Activated CD4-positive, alpha-beta T cell treated with anti-CD3 and anti-CD28 coated beads for 1 hour (primary cell): Measurements from ENCODE around the gene NAA11.

Experiments used
- DNase-seq: peaks from one replicate; pipeline ENCODE4 v3.0.0-alpha.2; 2020

Gene NAA11

GRCh38 chr4:79325864-79326328, at the start of gene NAA11:
Gene NAA11 (minus strand): TSS chr4:79326061. CDS start chr4:79325877, 184 bp downstream.
- no peak for DNase-seq

- DNase-seq: no peak
Measured at GRCh38 chr4:79370026-79370425, 44.2 kb upstream of the NAA11 start.

DNA sequence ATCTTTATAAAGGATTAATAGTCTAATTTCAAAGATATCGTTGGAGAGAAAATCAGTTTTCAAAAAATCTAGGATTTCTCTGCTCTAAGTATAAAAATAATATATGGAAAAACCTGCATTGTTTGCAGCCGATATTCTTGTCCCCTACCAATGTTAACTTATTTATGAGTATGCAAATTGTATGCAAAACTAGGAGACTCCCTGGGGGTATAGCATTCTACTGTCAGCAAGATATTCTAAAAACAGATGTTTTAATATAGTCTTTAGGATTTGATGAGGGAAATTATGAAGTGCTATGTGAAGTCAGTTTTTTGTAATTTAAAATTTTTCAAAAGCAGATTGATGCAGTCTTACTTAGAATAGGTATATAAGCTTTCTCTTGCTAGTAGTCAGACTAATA, 41.2 kb upstream of the NAA11 start:
- DNase-seq: no peak

DNA sequence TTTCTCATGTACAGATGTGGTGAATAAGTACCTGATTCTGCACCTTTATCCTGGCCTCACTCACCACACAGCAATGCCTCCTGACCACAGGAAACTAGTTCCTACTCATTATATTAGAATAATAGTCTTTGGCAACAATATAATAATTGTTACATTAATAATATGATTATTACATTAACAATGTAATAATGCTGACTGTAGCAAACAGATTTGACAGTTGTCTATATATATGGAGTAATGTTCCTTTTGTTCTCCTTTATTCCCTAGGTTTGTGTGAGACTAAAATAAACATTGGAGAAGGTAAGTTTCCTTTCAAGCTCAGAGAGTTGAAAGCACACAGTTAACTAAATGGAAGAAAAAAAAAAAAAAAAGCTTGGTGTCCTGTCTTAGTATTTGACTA, 40.6 kb upstream of the NAA11 start:
- DNase-seq: no peak

- DNase-seq: no peak
Measured at GRCh38 chr4:79364061-79364460, 38.2 kb upstream of the NAA11 start.

GRCh38 chr4:79362626-79363025, 36.8 kb upstream of the NAA11 start:
- no peak for DNase-seq

DNA sequence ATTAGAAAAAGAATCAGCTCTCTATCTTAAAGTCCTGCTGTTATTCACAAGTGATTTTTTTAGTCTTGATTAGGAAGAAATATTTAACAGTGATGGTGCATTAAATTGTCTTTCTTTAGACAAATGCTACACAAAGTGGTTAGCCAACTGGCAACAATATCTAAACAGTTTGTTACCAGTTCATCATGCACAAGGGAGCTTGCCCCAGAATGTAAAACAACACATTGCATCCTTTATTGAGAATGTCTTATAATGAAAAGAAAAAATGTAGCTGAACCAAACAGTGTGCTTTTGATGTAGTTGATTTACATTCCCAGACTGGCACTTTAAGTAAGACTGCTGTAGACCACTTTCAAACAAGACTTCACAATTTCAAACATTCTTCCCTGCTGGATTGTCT, 34.1 kb upstream of the NAA11 start:
- no peak for DNase-seq

DNA sequence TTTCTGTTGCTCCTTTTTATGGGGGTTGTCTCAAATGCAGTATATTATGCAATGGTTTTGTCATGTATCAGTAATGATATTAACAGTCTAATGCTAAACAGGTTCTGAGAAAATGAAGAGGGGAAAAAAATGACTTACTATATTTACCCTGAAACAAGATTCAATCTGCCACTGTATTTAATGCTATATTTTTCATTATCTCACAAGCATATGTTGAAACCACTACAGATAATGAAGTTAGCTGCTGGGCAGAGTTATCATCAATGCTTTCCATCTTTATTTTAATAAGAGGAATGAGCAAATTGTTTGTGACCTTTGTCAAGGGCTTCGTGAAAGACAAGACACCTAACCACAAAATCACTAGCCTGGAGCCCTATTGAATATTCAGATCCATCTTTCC, 32.6 kb upstream of the NAA11 start:
- no peak for DNase-seq

GRCh38 chr4:79357365-79357764, 31.5 kb upstream of the NAA11 start:
- DNase-seq: no peak

DNA sequence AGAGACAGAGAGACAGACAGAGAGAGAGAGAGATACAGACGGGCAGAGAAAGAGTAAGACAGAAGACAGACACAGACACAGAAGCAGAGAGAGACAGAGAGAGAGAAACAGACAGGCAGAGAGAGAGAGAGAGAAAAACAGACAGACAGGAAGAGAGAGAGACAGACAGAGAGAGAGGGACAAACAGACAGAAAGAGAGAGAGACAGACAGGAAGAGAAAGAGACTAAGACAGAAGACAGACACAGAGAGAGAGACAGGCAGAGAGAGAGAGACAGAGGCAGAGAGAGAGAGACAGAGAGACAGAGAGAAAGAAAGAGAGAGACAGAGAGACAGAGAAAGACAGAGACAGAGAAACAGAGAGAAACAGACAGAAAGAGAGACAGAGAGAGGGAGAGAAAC, 27.2 kb upstream of the NAA11 start:
- DNase-seq: no peak

GRCh38 chr4:79348405-79348804, 22.5 kb upstream of the NAA11 start:
- no peak for DNase-seq

- no peak for DNase-seq
Measured at GRCh38 chr4:79341893-79342653, 16.2 kb upstream of the NAA11 start.

DNA sequence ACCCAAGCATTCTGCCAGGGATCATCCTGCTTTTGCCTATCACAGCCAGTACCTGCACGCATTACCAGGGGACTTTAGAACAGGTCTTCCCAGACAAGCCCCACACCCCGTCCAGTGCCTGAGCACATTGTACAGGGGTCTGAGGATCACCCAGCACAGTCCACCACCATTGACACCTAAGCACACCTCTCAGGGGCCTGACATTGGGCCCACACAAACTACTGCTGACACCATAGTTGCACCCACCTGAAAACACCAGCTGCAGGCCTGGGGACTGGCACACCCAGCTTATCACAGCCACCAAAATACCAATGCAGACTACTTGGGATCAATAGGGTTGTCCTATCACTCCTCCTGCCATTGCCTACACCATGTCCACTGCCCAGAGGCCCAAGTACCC, 14.7 kb upstream of the NAA11 start:
- DNase-seq: no peak

DNA sequence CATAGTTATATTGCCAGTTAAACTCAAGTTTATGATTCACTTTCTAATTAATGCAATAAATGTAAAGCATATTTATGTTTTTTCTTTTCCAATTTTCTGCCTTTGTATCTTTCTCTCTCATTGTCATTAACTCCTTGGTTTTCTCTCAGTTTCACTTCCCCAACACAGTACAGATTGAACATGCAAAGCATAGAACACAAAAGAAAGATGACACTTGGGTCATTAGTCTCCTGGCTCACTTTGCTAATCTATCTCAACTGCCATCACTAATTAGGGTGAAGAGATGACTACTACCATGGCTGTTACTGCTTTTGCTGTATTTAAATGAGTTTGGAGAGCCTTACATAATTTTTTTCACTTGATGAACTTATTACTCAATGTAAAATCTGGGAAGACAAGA, 12.3 kb upstream of the NAA11 start:
- no peak for DNase-seq

- no peak for DNase-seq
Measured at GRCh38 chr4:79334783-79335182, 8.9 kb upstream of the NAA11 start.

DNA sequence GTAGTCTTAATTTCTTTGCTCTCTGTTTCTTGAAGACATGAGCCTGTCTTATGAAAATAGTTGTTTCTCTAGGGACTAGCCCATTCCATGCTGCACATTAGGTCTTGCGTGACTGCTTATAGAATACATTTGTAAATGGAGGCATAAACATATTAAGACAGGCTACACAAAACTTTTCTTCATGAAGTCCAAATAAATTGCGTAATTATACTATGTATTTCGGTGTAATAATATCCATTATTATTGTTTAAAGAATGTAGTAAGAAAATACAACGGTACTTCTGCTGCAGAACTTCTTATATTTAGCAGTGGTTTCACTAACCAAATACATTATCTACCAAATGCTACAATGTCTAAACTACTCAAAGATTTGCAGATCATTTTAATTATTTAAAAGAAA, 8.5 kb upstream of the NAA11 start:
- DNase-seq: no peak

GRCh38 chr4:79331126-79331876, 5.4 kb upstream of the NAA11 start:
- no peak for DNase-seq

- no peak for DNase-seq
Measured at GRCh38 chr4:79330720-79331119, 4.9 kb upstream of the NAA11 start.

GRCh38 chr4:79325436-79325835, 425 bp downstream of the NAA11 start:
- DNase-seq: no peak

- DNase-seq: no peak
Measured at GRCh38 chr4:79319975-79320374, 5.9 kb downstream of the NAA11 start.

GRCh38 chr4:79317711-79318110, 8.2 kb downstream of the NAA11 start:
- no peak for DNase-seq

- DNase-seq: no peak
Measured at GRCh38 chr4:79315891-79316290, 10.0 kb downstream of the NAA11 start.

DNA sequence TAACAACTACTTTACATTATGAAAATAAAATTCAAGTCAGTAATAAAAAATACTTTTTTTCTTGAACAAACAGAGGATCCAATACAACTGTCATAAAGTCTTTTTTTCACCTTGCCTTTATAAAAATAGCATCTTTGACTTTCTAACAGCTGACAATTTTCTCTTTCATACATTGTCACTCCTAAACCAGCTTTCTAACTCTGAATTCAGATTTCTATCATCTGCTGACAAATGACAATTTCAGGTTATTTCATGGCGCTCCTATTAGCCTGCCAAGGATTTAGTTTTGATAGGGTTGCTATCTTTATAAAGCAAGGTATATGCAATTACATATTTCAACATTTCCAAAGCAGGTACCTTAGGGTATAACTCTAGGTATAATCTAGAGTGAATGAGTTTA, 14.6 kb downstream of the NAA11 start:
- DNase-seq: no peak

DNA sequence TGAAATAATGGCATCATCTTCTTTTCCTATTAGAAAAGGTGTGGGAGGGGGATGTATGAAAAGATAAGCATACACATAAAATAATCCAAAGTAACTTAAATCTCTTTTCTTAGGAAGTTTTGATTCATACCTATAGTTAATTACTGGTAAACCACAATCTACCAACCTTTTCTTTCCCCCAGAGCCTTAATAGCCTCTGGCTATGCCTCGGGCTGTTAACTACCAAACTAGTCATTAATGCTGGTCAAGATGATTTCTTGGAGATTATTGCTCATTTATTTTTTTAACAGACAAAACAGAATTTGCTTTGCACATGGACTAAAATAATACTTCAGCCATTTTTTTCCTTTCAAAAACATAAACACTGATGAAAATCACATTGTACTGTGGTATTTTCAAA, 16.9 kb downstream of the NAA11 start:
- DNase-seq: no peak

DNA sequence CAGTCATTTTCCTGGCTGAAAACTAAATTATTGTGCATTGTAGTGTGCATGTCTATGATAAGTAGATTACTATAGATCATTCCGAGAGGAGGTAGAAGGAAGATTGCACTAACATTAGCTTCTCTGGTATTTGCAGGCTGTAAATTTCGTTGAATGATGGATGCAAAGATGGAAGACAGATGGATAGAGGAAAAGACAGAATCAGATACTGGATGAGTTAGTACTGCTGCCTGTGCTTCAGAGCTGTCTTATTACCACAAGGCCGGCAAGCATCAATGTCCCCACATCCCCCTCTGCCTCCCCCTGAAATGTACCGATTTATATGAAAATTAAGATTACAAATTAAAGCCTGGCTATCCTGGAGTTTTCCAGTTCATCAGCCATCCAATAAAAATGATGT, 17.7 kb downstream of the NAA11 start:
- DNase-seq: no peak
